ENCODE results near the gene SSBP3.

DNA sequence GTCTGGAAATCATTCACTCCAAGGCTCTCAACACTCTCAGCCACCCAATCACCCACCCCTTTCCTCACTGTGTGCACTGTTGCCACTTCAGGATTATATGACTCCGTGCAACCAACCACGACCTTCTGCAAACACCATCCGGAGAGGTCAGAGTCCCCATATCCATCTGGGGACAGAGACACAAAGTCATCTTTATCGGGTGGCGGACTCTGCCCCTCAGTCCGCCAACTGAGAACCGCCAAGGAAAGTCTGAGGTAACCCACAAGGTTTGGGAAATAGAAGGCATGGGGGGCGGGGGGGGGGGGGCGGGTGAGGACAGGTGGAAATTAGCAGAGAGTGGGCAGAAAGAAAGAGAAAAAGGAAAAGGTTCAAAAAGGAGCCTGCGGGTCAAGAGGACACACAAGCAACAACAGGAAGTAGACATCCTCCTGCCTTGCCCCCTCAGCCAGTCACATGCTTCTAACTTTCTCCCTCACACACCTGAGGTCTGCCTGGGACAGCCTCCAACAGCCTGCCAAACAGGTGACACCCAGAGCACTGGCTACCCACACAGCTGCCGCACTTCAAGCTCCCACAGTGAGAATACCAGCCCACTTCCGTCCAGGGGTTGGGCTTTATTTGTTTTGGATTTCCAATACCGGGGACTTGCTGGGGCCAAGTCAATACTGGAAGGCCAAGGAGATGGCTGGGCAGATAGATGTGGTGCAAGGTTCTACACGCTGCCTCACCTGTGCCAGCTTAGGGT is 58.1 kb downstream of the SSBP3 start:
- TF ChIP-seq, protein P1, sequence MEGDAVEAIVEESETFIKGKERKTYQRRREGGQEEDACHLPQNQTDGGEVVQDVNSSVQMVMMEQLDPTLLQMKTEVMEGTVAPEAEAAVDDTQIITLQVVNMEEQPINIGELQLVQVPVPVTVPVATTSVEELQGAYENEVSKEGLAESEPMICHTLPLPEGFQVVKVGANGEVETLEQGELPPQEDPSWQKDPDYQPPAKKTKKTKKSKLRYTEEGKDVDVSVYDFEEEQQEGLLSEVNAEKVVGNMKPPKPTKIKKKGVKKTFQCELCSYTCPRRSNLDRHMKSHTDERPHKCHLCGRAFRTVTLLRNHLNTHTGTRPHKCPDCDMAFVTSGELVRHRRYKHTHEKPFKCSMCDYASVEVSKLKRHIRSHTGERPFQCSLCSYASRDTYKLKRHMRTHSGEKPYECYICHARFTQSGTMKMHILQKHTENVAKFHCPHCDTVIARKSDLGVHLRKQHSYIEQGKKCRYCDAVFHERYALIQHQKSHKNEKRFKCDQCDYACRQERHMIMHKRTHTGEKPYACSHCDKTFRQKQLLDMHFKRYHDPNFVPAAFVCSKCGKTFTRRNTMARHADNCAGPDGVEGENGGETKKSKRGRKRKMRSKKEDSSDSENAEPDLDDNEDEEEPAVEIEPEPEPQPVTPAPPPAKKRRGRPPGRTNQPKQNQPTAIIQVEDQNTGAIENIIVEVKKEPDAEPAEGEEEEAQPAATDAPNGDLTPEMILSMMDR (IDR thresholded peaks at IDR 0.05) = no peak
- no peak for TF ChIP-seq POLR2A (IDR thresholded peaks at IDR 0.05)
